NCI-H82 treated with DMSO at 0.1 percent for 48 hours (cell line): ENCODE measurements around the gene AIFM1.

Source experiments
- DNase-seq: peaks from one replicate; lab custom pipeline; 2025; ENCODE audit not compliant: unreplicated experiment; lab: John Stamatoyannopoulos, UW

Gene AIFM1

DNA sequence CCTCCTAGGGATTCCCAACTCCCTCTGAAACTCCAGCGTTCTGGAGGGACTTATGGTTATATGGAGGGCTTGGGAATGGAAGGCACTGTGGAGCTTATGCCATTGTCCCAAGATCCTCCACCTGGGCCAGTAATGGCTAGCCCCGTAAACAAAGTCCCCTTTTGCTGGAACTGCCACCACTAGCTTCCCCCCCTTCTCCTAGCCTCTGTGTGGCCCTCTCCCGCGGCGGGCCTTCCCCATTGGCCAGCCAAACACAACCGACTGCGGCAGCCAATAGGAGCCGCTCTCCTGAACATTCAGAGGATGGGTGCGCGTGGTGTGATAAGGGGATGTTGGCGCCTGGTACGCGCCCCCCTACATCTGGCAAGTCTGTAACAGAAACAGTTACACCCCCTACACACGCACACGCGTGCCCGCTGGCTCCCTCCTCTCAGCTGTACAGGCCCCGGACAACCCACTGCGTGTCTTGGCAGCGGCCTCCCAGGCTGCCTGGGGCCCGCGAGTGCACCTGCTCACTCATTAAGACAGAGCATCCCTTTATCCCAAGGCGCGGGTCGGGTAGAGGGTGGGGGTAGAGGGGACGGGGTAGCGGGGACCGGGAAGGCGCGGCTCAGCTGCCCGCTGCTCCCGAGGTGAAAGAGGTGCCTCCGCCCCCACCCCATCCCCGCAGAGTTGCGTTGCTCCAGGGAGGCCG, 5.3 kb upstream of the AIFM1 start:
- DNase-seq = peak; percentile 77

DNA sequence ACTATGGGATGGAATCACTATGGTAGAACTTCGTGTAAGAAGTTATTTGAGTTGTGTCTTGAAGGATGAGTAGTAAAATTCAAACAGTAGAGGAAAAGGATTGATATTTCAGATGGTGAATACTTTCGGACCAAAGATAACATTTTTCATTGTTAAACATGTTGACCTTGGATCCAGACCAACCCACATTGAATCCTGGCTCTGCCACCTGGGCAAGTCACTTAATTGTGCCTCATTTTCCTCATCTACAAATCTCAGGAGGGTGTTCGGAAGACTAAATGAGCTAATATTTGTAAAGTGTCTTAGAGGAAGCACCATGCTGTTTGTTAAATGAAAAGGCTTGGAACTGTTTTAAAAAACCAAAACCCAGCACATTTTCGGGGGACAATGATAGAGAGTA, 1.4 kb upstream of the AIFM1 start:
- DNase-seq = no peak

DNA sequence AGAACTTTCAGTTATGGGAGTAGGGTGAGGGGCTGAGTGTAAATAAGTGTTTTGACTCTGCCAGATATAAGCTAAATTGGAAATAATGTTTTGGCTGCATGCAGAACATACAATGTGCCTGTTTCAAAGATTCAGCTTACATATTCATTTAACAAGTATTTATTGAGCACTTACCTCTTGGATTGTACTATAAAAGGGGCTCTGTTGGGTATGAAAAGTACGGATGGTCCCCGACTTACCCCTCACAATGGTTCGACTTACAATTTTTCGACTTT, 799 bp upstream of the AIFM1 start:
- no peak for DNase-seq

GRCh38 chrX:130165181-130165702, 399 bp downstream of the AIFM1 start:
- DNase-seq = no peak

- no peak for DNase-seq
Measured at GRCh38 chrX:130163398-130163797, 2.2 kb downstream of the AIFM1 start.

GRCh38 chrX:130162094-130162735, 3.4 kb downstream of the AIFM1 start:
- no peak for DNase-seq

DNA sequence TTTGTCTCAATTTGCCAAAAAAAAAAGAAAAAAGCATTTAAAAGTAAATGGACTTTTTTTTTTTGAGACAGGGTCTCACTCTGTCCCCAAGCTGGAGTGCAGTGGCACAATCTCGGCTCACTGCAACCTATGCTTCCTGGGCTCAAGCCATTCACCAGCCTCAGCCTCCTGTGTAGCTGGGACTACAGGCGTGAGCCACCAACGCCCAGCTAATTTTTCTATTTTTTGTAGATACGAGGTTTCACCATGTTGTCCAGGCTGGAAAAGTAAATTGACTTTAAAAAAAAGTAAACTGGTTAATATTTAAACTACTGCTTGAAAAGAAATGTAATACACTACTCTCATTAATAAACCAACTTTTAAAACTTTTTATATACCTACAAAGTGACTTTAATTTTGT, 5.9 kb downstream of the AIFM1 start:
- no peak for DNase-seq

DNA sequence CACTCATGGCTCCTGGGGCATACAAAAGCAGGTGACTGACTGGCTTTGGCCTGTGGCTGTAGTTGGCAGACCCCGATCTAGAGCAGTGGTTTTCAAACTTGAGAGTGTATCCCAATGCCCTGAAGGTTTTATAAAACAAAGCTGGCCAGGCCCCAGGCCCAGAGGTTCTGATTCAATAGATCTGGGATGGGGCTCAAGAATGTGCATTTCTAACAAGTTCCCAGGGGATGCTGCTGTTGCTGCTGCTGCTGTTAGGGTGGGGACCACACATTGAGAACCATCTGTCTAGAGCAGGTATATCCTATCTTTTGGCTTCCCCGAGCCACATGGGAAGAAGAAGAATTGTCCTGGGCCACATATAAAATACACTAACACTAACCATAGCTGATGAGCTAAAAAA, 7.3 kb downstream of the AIFM1 start:
- DNase-seq = no peak

- DNase-seq = peak; percentile 72
Measured at GRCh38 chrX:130155564-130155963, 10.1 kb downstream of the AIFM1 start.

DNA sequence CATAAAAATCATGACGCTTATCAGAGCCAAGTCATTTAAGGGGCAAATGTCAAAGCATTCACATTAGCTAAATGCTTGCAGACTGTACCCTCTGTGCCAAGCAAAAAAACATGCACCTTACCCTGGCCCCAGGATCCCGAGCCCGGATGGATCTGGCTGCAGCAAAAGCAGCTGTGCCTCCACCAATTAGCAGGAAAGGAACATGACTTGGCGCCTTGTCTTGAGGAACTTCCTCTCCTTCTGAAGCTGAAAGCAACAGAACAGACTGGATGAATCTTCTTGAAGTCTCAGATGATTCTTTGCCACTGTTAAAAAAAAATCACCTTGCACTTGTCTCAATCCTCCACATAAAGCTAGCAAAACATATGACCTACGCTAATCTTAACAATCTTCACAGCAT, 18.0 kb downstream of the AIFM1 start:
- DNase-seq = no peak

- DNase-seq = no peak
Measured at GRCh38 chrX:130145123-130145522, 20.5 kb downstream of the AIFM1 start.

DNA sequence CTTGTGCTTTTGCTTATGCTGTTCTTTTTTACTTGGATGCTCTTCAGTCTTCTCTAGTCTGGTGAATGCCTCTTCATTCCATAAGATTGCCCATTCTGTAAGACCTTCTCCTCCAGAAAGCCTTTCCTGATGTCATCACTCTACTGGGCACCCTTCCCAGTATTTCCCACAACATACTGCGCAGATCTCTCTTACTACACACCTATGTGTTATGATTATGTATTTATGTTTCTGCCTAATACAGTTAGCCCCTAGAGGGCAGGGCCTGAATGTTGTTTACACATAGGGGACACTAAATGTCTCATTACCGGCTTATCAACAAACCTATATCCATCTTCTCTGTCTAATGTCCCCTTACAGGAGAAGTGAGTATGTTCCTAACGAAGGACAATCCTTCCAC, 21.1 kb downstream of the AIFM1 start:
- DNase-seq = no peak

- no peak for DNase-seq
Measured at GRCh38 chrX:130139474-130140201, 26.0 kb downstream of the AIFM1 start.

GRCh38 chrX:130136961-130137360, 28.7 kb downstream of the AIFM1 start:
- DNase-seq = no peak

GRCh38 chrX:130136496-130136895, 29.1 kb downstream of the AIFM1 start:
- no peak for DNase-seq

GRCh38 chrX:130130990-130131389, 34.7 kb downstream of the AIFM1 start:
- DNase-seq = no peak

- no peak for DNase-seq
Measured at GRCh38 chrX:130125091-130125874, 40.4 kb downstream of the AIFM1 start.

- no peak for DNase-seq
Measured at GRCh38 chrX:130124577-130124976, 41.1 kb downstream of the AIFM1 start.

DNA sequence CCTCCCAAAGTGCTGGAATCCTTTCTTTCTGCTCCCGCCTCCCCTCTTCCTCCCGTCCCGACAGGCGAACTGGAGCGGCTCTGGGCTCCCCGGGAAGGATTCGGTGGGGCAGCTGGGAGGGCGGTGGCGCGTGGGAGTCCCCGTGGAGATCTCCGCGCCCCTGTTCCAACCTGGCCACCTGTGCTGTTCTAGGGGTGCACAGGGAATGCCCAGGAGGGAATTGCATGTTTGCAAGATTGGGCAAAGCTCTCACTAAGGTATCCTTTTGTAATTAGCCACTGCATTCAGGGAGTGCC, 44.2 kb downstream of the AIFM1 start:
- DNase-seq = no peak

DNA sequence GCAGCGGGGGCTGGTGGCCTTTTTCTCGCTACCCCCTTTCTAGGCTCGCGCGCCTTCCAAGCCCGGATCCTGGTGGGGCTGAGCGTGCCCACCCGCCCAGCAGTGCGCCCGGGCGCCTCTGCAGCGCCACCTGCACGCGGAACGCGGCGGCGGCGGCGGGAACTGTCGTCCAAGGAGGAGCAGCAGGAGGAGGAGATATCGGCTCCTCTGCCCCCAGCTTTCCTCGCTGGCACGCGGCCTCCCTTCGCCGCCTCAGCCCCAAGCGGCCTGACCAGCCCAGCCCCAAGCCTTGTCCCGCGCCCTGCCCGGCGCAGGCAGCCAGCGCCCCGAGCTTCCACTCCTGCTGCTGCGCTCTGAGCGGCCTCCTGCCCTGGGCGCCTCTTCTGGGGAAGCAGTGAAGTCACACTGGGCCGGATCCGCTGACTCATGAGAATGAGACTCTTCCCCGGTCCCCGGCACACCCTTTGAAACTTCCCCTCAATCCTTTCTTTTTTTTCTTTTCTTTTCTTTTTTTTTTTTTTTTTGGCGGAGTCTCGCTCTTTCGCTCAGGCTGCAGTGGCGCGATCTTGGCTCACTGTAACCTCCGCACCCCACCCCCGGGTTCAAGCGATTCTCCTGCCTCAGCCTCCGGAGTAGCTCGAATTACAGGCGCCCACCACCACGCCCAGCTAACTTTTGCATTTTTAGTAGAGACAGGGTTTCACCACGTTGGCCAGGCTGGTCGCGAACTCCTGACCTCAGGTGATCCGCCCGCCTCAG, 44.7 kb downstream of the AIFM1 start:
- no peak for DNase-seq

DNA sequence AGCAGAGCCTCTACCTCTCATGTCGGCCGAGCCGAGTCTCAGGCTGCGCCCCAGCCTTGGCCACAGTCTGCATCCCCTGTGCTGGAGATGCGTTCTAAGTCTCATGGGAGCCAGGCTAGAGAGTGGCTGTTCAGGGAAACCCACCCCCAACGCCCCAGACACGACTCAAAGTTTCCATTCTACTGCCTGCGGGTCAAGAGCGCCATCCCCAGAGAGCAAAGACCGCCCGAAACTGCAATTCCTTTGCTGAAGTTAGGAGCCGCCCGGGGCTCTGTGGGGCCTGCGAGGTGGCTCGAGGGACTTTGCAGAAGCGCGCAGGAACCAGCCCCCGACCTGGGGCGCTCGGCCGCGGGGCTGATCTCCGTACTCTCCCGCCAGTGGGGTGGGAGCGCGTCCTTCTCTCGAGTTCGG, 45.3 kb downstream of the AIFM1 start:
- DNase-seq = no peak
